Left cardiac atrium (tissue), 4 donors: ENCODE results near the gene ZNF385D. TPM values are rescaled to one million over a fixed set of nuclear protein-coding genes. Genes with fewer than 3 reads are reported as not detected.

Source experiments
- ATAC-seq, 2 donors: fragments of 200-7000 bp; cut with Tn5 transposase; one replicate each; pipeline ENCODE4 v1.9.1; 2020; ENCODE audit warnings: mild to moderate bottlenecking in 2 of 2, moderate library complexity in 2 of 2
- DNase-seq: peaks from one replicate; pipeline ENCODE4 v3.0.0-alpha.2; 2020
- intact Hi-C, 2 donors: fragments of 100-400 bp; cut with DNase I; formaldehyde crosslinking; loops; one replicate each; pipeline versions ENCODE4 v1.14.1 to v1.15.1; 2022 to 2023
- long read RNA-seq: library from polyadenylated mRNA; unstranded; transcript quantifications from one replicate; pipeline ENCODE4 v2.0.0, GENCODE V29; 2021
- total RNA-seq, 2 donors: library from RNA; stranded (reverse); fragmentation: NEBNext Ultra II Directional; extraction: Animal tissue kit (Norgen Biotek cat#: 25700); gene quantifications; one replicate each; pipeline ENCODE4 v1.2.1, GENCODE V29; 2021
- donor health status: DM: no; HTN: yes; CAD: no.
- donor health status: DM: no; HTN: yes; CAD: no; lungs with severe emphysema.
- donor health status: DM: yes; HTN: yes; CAD: no.
- donor health status: Dilated cardiomyopathy.

ZNF385D gene, protein sequence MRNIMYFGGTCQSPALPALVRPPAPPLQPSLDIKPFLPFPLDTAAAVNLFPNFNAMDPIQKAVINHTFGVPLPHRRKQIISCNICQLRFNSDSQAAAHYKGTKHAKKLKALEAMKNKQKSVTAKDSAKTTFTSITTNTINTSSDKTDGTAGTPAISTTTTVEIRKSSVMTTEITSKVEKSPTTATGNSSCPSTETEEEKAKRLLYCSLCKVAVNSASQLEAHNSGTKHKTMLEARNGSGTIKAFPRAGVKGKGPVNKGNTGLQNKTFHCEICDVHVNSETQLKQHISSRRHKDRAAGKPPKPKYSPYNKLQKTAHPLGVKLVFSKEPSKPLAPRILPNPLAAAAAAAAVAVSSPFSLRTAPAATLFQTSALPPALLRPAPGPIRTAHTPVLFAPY
- 1 to 10 TPM; 7.4 to 7.6 TPM for total RNA-seq
- long read RNA-seq, full-length matches to known transcripts = 3 of 5 reads
- long read RNA-seq, partial matches to known transcripts = 1 of 5 reads
- long read RNA-seq, other reads (novel, unspliced or antisense) = 1 of 5 reads

DNA sequence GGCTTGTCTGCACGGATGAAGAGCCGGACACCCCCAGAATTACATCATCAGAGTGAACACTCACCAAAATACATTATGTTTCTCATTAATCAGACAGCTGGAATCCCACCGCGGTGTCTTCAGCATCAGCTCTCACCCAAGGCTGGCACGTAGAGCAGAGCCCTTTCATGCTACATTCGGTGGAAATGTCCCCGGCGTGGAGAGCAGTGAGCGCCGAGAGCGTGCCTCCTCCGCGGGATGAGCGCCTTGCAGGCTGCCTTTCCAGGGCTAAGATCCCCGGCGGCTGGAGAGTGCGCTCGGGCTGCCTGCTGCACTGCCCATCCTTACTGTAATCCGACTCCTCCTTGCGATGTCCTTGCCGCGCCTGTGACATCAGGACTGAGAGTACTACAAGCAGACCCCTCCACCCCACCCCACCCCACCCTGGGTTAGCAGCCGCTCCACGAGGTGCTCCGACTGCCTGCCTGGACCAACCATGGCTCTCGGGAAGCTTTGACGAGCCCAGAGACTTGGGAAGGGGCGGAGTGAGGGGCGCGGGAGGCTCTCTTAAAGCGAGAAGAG, at the start of gene ZNF385D:
Gene ZNF385D (minus strand): TSS at position 380 of the 561 bp plus-strand sequence. CDS start 294 bp downstream, at position 86.
- ATAC-seq (peak; percentile 84 to 88), DNase-seq (peak; percentile 61)
- intact Hi-C loops = loop anchor here in 1 of 2 donors (5.0 kb wide), 1 partner anchor 141 kb away; no protein-coding TSS in a partner anchor

DNA sequence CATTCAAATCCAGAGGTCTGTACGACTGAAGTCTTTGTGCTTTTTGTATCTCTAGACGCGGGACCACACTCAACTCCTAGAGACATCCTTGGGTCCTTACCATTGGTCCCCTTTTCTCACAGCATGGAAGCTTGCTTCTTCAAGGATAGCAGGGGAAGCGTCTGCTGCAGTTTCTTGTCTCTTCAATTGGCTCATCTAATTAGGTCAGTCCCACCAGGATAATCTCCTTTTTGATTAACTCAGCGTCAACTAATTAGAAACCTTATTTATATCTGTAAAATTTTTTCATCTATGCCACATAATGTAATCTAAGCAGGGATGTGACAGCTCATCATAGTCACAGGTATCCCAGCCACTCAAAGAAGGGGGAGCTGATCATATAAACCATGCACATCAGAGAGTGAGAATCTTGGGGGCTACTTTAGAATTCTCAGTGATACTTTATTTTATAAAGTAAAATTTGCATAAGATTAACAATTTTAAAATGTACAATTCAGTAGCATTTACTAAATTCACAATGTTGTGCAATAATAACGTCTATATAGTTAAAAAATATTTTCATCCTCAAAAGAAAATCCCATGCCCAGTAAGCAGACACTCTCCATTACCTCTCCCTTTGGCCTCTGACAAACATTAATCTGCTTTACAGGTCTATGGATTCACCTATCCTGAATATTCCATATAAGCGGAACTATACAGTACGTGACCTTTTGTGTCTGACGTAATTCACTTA, 47.5 kb upstream of the ZNF385D start:
- ATAC-seq (no peak), DNase-seq (no peak)
- intact Hi-C loops = no loop called here

DNA sequence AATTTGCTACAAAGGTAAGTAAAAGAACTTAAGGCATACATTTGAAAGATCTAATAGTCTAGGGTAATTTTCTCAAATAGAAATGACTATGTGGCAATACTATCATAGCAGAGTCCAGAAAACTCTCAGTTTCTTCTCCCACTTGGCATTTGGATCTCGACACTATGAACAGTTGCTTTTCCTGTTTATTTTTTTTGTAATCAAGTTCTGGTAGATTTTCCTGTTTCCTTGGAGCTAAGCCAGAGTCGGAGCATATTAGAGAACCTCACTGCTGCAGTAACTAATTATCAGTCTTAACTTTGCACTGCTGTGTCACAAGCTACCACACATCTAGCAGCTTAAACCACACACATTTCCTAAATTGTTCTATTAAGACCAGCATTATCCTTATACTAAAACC, 44.9 kb upstream of the ZNF385D start:
- peak in 1 of 2 donors; percentile 25 for ATAC-seq

DNA sequence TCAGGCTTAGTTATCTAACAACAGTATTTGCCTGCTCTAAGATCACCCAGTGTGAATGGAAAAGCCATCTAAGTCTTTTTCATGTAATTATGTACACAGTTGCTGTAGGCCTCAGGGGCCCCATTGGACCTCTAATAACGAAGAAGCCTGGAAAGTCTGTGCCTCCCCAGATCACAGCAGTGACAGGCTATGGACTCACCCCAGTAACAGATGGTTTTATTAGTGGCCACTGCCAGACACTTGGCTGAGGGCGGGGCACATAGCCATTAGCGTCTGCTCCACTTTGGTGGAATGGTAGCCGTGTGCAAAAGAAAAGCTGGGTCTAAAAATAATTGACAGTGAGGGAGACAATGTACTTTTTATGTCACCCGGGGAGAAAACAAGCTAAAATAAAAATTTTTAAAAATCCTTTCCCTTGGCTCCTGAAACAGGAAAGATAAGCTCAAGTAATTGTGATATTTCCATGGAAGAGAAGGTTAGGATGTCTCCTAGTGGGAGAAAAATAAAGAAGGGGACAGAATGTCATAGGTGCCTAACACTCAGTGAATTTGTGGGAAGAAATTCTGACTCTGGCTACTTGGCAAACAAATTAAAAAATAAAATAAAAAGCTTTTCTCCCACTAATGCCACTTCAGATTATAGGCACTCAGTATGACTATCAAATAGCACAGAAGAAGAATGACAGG, 44.3 kb upstream of the ZNF385D start:
- DNase-seq = peak; percentile 58
- intact Hi-C loops = no loop called here
- ATAC-seq = peak; percentile 96 to 97

More for the DNA sequence above, 44.9 kb upstream of the ZNF385D start:
- intact Hi-C loops = no loop called here
- no peak for DNase-seq

DNA sequence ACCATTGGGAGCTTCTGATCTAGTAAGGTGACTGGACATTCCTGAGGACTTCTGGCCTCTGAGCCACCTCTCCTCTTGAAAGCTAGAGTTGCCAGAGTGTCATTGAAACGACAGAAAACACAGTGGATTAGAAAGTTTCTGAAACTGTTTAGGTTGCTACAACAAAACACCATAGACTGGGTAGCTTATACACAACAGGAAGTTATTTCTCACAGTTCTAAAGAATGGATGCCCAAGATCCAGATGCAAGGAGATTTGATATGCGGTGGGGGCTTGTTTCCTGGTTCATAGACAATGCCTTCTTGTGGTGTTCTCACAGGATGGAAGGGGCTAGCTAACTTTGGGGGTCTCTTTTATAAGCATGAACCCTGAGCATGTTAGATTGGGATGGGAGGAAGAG, 43.3 kb upstream of the ZNF385D start:
- intact Hi-C loops = no loop called here
- ATAC-seq (no peak), DNase-seq (no peak)

DNA sequence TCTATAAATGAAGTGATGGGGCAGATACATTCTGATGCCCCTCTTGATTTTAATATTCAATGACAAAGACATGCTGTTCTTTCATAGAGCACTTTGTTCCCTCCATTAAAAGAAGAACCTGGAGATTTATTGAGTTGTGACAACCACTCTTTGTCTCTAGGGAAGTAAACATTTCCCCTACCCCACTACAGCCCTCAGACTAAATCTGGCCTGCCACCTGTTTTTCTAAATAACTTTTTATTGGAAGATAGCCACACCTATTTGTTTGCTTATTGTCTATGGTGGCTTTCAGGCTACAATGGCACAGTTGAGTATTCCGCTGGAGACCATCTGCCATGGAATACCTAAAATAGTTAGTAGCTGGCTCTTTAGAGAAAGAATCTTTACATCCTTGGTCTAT, 41.2 kb upstream of the ZNF385D start:
- ATAC-seq = no peak
- intact Hi-C loops = no loop called here
- DNase-seq = no peak

DNA sequence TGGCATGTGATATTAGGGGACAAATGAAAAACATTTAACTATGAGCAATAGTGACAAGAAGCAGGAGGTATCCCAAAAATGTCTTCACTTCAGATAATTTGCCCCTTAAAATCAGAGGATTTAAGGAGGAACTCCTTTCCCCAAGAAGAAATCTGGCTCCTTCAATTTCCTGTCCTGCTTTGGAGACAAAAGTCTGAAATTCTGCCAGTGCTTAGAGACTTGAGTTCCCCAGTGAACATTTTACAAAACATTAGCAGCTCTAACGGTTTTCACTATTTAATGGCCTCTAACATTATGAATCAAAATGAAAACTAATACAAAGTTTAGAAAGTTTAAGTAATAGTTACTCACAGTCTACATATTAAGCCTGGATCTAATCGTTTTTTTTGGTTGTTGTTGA, 40.3 kb upstream of the ZNF385D start:
- intact Hi-C loops = no loop called here
- ATAC-seq = no peak
- no peak for DNase-seq

DNA sequence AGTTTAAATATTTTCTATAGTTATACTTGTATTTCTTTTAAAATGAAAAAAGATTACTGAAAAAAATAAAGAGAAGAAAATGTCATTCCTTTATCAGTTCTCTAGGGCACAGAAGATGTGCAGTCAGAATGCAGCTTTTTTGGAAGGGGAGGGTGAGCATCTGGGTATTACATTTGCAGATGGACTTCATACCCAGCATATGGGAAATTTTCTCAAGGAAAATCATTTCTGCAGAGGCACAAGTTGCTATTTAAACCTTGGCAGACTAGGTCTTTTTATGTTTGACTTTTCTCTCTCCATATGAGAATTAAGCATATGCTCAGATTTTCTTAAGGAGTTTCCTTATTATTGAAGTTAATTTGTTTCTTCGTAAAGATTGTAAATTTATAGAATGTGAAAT, 39.5 kb upstream of the ZNF385D start:
- intact Hi-C loops = no loop called here
- no peak for DNase-seq
- ATAC-seq = no peak

DNA sequence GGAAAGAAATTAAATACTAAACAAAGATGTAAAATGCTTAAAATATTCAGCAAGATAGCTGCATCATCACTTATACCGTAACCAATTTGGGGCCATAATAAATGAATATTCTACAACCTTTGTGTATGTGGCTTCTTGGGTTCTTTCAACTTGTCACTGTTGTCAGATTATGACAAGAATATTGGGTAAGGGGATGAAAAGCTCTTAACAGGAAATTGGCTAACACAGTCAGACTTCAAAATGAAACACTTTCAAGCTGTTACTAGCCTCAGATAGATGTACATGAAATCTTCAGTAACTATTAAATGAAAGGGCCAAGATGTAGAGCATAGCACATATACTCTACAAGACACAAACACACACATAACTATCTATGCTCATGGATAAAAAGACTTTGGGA, 38.7 kb upstream of the ZNF385D start:
- DNase-seq = no peak
- ATAC-seq = no peak
- intact Hi-C loops = no loop called here

DNA sequence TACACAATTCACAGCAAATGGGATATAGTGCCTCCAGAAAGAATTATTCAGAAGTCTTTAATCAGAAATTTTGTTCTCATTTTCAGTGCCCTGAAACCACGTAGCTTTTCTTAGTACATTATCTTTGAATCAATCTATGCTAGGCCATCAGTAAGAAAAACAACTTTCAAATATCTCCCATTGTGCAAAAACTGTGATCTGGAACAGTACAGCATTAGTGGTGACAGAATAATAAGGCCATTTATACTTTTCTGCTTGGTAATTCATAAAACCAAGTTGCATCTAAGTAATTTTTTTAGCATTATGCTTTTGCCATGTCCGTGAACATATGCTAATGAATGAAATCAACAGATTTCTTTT, 35.4 kb upstream of the ZNF385D start:
- intact Hi-C loops = no loop called here
- ATAC-seq = no peak
- no peak for DNase-seq

DNA sequence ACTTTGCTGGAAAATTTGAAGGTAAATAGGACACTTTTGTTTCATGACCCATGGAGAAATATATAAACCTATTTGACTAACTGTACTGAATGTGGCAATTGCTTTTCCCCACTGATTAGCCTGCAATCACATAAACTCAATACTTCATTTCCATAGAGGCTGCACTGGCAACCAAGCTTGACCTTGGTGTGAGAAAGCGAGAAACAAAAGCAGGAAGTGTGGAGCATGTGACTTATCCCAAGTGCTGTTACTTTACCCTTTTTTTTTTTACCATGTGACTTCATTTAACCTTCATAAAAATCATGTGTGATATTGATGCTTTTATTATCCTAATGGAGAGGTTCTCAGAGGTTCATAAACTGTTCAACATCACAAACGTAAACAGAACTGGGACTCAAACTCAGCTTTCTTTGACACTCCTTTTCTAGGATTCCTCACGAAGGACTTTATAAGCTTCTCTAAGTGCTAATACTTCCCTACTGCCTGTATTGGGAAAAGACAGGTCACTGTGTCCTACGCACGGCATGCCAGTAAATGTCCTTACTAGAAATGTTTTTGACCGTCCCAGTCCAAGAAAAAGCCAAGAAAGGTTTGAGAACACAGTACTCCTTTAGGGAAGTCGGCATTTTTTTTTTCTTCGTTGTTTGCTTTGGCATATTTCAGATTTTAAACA, 34.9 kb upstream of the ZNF385D start:
- DNase-seq = no peak
- intact Hi-C loops = no loop called here
- ATAC-seq = no peak

DNA sequence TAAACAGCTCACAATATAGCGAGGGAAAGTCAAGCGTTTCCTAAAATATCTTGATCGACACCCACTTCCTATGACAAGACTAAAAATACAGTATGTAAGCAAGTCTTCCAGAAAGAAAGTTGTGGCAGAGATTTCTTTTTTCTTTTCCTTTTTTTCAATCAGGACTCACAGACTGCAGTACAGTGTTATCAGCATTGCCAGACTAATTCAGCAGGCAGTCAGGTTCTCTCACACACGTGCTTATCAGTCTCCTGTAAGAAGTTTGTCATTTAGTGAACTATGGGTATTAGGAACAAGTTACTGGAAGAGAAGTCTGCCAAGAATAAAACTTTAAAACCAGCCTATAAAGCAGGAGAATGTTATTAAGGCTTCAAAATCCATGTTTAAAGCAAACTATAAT, 32.8 kb upstream of the ZNF385D start:
- intact Hi-C loops = no loop called here
- DNase-seq (no peak), ATAC-seq (peak in 1 of 2 donors; percentile 42)

DNA sequence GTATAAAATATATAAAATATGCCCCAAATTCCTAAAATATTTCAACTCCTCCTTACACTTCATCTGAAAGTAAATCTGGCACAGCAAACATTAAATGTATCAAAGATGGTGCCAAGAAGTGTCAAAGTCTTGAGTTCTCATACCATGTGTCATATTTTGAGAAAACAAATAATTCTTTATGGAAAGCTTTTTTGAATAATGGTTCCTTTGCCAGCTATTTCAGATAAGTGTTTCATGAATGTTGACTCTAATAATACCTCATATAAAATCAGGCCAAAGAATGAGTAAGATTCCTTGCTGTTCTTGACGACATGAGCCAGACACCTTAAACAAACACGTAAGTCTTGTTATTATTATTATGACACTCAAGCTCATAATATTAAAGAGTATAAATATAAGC, 30.3 kb upstream of the ZNF385D start:
- peak in 1 of 2 donors; percentile 31 for ATAC-seq
- DNase-seq = no peak
- intact Hi-C loops = no loop called here

DNA sequence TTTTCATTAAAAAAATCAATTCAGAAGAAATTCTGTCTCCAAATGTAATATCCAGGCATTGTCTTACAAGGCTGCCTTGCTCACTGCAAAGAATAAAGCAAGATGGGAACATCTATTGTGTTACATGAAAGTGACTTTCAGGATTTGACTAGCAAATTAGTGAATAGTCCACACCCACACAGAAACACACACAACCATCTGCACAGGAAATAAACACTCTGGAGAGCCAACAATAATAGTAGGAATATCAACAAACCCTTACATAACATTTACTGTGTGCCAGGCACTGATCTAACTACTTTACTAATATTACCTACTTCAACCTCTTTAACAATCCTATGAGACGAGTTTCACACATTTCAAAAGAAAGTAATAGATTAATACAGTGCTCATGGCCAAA, 28.9 kb upstream of the ZNF385D start:
- intact Hi-C loops = no loop called here
- ATAC-seq (peak; percentile 41 to 85), DNase-seq (no peak)

DNA sequence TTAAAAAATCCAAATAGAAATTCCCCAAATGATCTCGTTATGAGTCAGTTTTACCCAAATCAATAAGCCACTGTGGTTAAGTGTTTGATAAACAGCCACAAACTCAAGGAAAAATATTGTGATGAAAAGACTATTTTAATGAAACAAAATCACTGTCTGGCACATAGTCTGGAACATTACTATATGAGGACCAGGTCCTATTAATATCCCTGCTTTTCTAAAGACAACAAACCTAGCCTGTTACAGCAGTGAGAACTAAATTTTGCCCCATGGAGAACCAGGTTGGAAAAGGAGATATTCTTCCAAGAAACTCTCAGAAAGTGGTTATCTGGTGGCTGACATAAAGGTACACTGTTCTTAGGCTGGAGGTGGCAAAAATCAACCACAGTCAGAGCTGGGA, 27.7 kb upstream of the ZNF385D start:
- ATAC-seq (no peak), DNase-seq (no peak)
- intact Hi-C loops = no loop called here

DNA sequence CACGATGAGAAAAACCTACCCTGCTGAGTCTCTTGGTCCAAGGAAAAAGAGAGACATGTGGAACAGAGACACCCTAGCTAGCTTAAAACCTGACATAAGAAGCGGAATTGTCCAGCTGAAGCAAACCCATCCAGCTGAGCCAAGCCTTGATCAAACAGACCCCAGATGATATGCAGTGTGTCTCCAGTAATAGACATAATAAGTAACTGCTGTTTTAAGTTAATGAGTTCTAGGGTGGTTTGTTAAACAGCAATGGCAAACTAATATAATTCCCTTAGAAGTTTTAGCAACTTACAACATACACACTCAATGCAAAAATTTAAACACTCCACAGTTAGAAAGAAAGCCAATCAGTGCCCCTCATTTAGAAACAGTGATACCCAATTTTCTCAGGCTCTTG, 26.8 kb upstream of the ZNF385D start:
- intact Hi-C loops = no loop called here
- DNase-seq (no peak), ATAC-seq (no peak)

DNA sequence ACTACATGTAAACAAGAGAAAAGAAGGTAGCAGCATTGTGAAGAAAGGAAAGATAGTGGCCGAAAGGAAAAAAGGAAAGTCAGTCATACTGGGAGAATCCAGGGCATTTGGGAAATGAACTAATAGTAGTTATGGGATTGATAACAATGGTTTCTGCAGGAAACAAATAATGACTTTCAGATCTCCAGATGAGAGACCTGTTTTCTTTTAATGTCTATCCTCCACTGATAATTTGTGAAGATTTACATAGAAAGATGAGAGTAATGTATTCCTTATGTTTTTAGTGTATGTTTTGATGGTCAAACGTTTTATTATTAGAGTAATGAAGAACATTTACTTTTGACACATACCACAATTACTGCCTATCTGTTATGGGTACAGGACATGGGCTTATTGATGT, 15.0 kb upstream of the ZNF385D start:
- ATAC-seq (no peak), DNase-seq (no peak)
- intact Hi-C loops = no loop called here

DNA sequence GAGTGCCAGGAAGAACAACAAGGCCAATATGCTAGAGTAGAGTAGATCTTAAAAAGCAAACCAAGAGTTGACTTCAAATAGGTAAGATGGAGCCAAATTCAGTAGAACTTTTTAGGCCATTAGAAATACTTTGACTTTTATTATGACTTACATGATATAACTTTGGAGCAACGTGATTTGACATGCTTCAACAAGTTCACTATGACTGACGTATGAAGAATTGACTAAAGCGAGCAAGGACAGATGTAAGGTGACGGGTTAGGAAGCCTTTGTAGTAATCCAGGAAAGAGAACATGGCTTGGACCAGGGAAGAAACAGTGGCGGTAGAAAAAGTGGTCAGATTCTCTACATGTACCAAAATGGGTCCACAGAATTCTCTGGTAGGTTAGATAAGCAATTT, 4.9 kb upstream of the ZNF385D start:
- ATAC-seq (no peak), DNase-seq (no peak)
- intact Hi-C loops = no loop called here

DNA sequence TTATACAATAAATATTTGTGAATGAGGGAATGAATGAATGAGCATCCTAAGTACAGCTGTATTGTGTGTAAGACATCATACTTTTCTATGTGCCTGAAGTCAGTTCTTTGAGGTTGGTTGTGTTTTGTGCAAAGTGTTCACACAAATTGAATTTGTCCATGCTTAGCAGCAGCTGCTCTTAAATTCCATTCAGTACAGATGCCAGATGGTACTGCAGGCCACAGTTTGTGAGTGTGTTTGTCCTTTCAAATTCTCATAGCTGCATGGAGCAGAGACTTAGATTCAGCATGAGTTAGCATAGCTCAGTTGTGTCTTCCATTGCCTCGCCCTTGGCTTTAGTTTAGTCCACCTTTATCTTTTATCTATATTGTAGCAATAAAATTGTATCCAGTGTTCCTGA, 3.8 kb upstream of the ZNF385D start:
- no peak for DNase-seq
- ATAC-seq = no peak
- intact Hi-C loops = loop anchor here in 1 of 2 donors (5.0 kb wide), 1 partner anchor 137 kb away; no protein-coding TSS in a partner anchor
